GM06990 (cell line): ENCODE measurements around the gene CTTNBP2NL.

Experiments used
- DNase-seq: peaks from one replicate; pipeline ENCODE4 v3.0.0-alpha.2; 2011; ENCODE audit not compliant: insufficient read length; ENCODE audit errors: extremely low read depth
- H3K27me3 ChIP-seq: replicated peaks from 2 replicates; pipeline ENCODE4 v1.6.0; 2011; ENCODE audit warnings: low read length; ENCODE audit not compliant: control insufficient read depth, insufficient read depth
- H3K36me3 ChIP-seq: 2 replicates; pipeline ENCODE4 v1.5.1; 2011; ENCODE audit warnings: low read length; ENCODE audit not compliant: control insufficient read depth, insufficient read depth
- H3K4me3 ChIP-seq: replicated peaks from 2 replicates; pipeline ENCODE4 v1.5.1; 2011; ENCODE audit warnings: low read depth, mild to moderate bottlenecking, control low read depth, low read length
- CTCF ChIP-seq: IDR thresholded peaks from 2 replicates; pipeline ENCODE4 v1.5.1; 2011; ENCODE audit warnings: low read length, control low read depth, mild to moderate bottlenecking, inconsistent platforms; ENCODE audit not compliant: insufficient read depth, poor library complexity, severe bottlenecking

Gene CTTNBP2NL

GRCh38 chr1:112454316-112454715 lies 58.3 kb downstream of the CTTNBP2NL start:
- no peak overlapping the region for H3K4me3 ChIP-seq
- no peak for DNase-seq
- H3K27me3 ChIP-seq: no peaks in the 10 kb centered on the region
- no peak for TF ChIP-seq CTCF
- peaks cover 16% of the 10 kb centered on the region for H3K36me3 ChIP-seq

DNA sequence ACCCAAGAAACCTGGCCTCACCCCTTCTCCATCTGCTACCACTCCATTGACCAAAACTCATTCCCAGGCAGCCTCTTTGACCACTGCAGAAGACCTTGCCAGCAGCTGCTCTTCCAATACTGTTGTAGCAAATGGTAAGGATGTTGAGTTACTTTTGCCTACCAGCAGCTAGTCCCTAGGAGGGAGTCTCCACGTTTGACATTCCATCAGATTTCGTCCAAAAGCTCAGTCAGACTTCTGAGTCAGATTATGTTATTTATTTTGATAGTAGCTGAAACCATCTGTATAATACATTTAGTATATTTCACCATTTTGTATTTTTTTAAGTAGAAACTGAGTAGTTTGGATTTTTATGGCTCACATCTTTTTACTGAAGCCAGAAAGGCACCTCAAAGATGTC lies 61.2 kb downstream of the CTTNBP2NL start:
- Histone ChIP-seq H3K27me3 (no peaks in the 10 kb centered on the region), H3K36me3 (peaks cover 16% of the 10 kb centered on the region), H3K4me3 (no peak overlapping the region)
- DNase-seq: no peak
- TF ChIP-seq CTCF: no peak

DNA sequence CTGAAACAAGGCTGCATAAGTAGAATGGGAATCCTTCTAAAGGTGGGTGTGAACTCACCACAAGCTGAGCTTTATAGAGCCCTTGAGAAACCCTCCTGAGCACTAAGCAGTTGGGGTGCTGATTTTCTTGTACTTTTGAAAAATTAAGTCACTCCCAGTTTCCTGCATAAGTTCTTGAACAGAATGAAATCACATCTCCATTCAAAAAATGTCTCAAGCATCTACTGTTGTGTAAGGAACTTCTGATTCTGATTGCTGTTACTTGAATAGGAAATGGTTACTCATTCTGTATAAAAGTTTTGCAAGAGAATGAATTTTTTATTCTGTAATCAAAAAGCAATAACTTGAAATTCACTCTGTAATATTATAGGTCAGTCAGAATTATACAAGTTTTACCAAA lies 61.9 kb downstream of the CTTNBP2NL start:
- Histone ChIP-seq H3K4me3 (no peak overlapping the region), H3K27me3 (no peaks in the 10 kb centered on the region), H3K36me3 (peaks cover 16% of the 10 kb centered on the region)
- DNase-seq: no peak
- no peak for TF ChIP-seq CTCF

GRCh38 chr1:112458756-112459155 lies 62.7 kb downstream of the CTTNBP2NL start:
- no peak for TF ChIP-seq CTCF
- peaks cover 16% of the 10 kb centered on the region for H3K36me3 ChIP-seq
- no peak for DNase-seq
- H3K27me3 ChIP-seq: no peaks in the 10 kb centered on the region
- H3K4me3 ChIP-seq: no peak overlapping the region

- peaks cover 14% of the 10 kb centered on the region for H3K36me3 ChIP-seq
- DNase-seq: no peak
- no peaks in the 10 kb centered on the region for H3K27me3 ChIP-seq
- H3K4me3 ChIP-seq: no peak overlapping the region
- TF ChIP-seq CTCF: no peak
These were observed 64.6 kb downstream of the CTTNBP2NL start for GRCh38 chr1:112460615-112461014.

DNA sequence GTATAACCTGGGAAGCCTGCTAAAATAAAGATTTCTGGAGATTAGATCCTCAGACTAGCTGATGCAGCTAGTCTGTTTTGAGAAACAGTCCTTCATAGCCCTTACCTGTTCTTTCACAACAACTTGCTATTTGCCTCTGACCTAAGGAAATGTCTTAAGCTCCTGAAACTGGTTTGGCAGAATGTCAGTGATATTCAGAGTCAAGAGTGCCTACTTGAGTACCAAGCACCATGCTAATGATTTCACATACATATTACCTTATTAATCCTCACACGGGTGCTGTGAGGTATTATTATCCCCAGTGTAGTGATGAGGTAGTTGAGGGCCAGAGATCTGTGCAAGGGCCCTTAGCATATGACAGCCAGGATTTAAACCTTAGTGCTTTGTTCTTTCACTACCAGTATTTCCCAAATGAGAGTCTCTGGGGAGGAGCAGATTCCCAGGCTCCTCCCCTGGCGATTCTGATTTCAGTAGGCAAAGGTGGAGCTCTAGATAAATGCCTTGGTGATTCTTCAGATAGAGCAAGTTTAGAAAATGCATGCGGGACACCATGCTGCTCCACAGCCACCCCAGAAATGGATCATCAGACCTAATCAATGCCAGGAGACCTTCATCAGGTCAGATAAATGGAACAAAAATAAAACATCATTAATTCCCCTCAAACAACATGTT lies 65.3 kb downstream of the CTTNBP2NL start:
- DNase-seq: no peak
- no peaks in the 10 kb centered on the region for H3K27me3 ChIP-seq
- no peak for TF ChIP-seq CTCF
- H3K4me3 ChIP-seq: no peak overlapping the region
- H3K36me3 ChIP-seq: peaks cover 9% of the 10 kb centered on the region
